K562 (cell line): ENCODE data around the gene EPN3. TPM values are rescaled to one million over a fixed set of nuclear protein-coding genes. Genes with fewer than 3 reads are reported as not detected.

Experiments used
- ATAC-seq: fragments of 200-7000 bp; cut with Tn5 transposase; 3 replicates; pipeline ENCODE4 v1.9.1; 2020; ENCODE audit warnings: moderate library complexity
- BruUV-seq: library from RNA; stranded (reverse); fragments of 400-500 nt; replicated peaks from 2 replicates; lab custom pipeline; 2021; lab: Mats Ljungman, UMichigan
- CTCF ChIA-PET: fragments of 300-600 bp; formaldehyde crosslinking; extraction: SDS; loops from one replicate; lab custom pipeline; 2021; ENCODE audit warnings: low intra/inter-chr PET ratio; lab: Yijun Ruan, JAX
- POLR2A ChIA-PET: fragments of 300-600, 350-650 bp; sonication (Branson Sonifier 250); formaldehyde crosslinking; extraction: SDS; loops from one replicate; lab custom pipeline; 2021; ENCODE audit warnings: antibody characterized with exemption, inconsistent platforms; lab: Yijun Ruan, JAX
- DNase-seq, 4 experiments: peaks; one replicate each; pipeline versions ENCODE4 v3.0.0 to v3.0.0-alpha.2; 2011 to 2018; ENCODE audit warnings: low spot score in 3 of 4, mixed read lengths in 3 of 4; ENCODE audit errors: extremely low read depth in 1 of 4
- FAIRE-seq: peaks from 2 replicates; lab custom pipeline; 2011; peaks lifted over from hg19 to GRCh38; lab: Jason Lieb, UNC
- H2AFZ ChIP-seq: 2 replicates; pipeline ENCODE4 v1.6.0; 2011; ENCODE audit warnings: low read depth, low read length, control low read depth, inconsistent platforms
- H3K27ac ChIP-seq: fragments of 200-600 bp; 3 replicates; pipeline ENCODE4 v1.8.0; 2011; ENCODE audit warnings: low read depth, mild to moderate bottlenecking, control low read depth, inconsistent platforms, low read length, moderate library complexity, mixed read lengths; ENCODE audit errors: extremely low read depth
- H3K27me3 ChIP-seq, 2 experiments: fragments of 300-600 bp in 1 of 2; 2 replicates in 1 of 2; 3 replicates in 1 of 2; pipeline versions ENCODE4 v1.6.0 to v1.8.0; 2011; ENCODE audit warnings: inconsistent platforms in 2 of 2, low read length in 2 of 2, mild to moderate bottlenecking in 1 of 2, mixed read lengths in 1 of 2, moderate library complexity in 1 of 2; ENCODE audit not compliant: control insufficient read depth in 2 of 2, insufficient read depth in 2 of 2
- H3K36me3 ChIP-seq: fragments of 300-600 bp; 3 replicates; pipeline ENCODE4 v1.8.0; 2011; ENCODE audit warnings: mild to moderate bottlenecking, low read length, inconsistent platforms; ENCODE audit not compliant: control insufficient read depth, insufficient read depth
- H3K4me1 ChIP-seq, 2 experiments: fragments of 200-600 bp in 1 of 2; replicated peaks in 1 of 2; 2 replicates in 1 of 2; 3 replicates in 1 of 2; pipeline versions ENCODE4 v1.5.1 to v1.8.0; 2011; ENCODE audit warnings: inconsistent platforms in 2 of 2, low read length in 2 of 2, mild to moderate bottlenecking in 1 of 2, mixed read lengths in 1 of 2, moderate library complexity in 1 of 2; ENCODE audit not compliant: control insufficient read depth in 2 of 2, insufficient read depth in 2 of 2
- H3K4me2 ChIP-seq: 2 replicates; pipeline ENCODE4 v1.6.1; 2011; ENCODE audit warnings: low read length, control low read depth, inconsistent platforms, mixed read lengths; ENCODE audit not compliant: insufficient read depth
- H3K4me3 ChIP-seq: fragments of 200-600 bp; sonication (generic), shearing (Covaris generic); 2 replicates; pipeline ENCODE4 v1.5.1; 2016; ENCODE audit warnings: control low read depth, inconsistent platforms
- H3K79me2 ChIP-seq: fragments of 200-600 bp; 3 replicates; pipeline ENCODE4 v1.8.0; 2011; ENCODE audit warnings: low read length, inconsistent platforms; ENCODE audit not compliant: control insufficient read depth, insufficient read depth
- H3K9ac ChIP-seq, 2 experiments: 2 replicates each; pipeline versions ENCODE4 v1.6.0 to v1.6.1; 2011; ENCODE audit warnings: low read depth in 2 of 2, low read length in 2 of 2, control low read depth in 1 of 2, inconsistent platforms in 1 of 2, mild to moderate bottlenecking in 1 of 2, mixed read lengths in 1 of 2; ENCODE audit not compliant: insufficient read depth in 1 of 2
- H3K9me1 ChIP-seq: one replicate; pipeline ENCODE4 v1.6.0; 2011; ENCODE audit warnings: inconsistent platforms, mild to moderate bottlenecking, low read length, moderate library complexity; ENCODE audit not compliant: control insufficient read depth, insufficient read depth
- H3K9me3 ChIP-seq: replicated peaks from 2 replicates; pipeline ENCODE4 v1.5.1; 2011; ENCODE audit warnings: low read depth, low read length, inconsistent platforms; ENCODE audit not compliant: control insufficient read depth, insufficient read depth
- H4K20me1 ChIP-seq: replicated peaks from 2 replicates; pipeline ENCODE4 v1.6.1; 2011; ENCODE audit warnings: low read length, inconsistent platforms, mixed read lengths; ENCODE audit not compliant: control insufficient read depth, insufficient read depth
- CHAMP1 ChIP-seq: fragments of 450-650 bp; IDR thresholded peaks from 2 replicates; pipeline ENCODE4 v1.6.1; 2016; ENCODE audit warnings: mild to moderate bottlenecking
- HDAC2 ChIP-seq: fragments of 450-650 bp; IDR thresholded peaks from 2 replicates; pipeline ENCODE4 v1.6.1; 2016; ENCODE audit warnings: mild to moderate bottlenecking
- HOXB6 ChIP-seq: fragments of 250-450 bp; sonication (Bioruptor Pico); IDR thresholded peaks from 2 replicates; pipeline ENCODE4 v1.5.1; 2022; ENCODE audit warnings: mild to moderate bottlenecking, borderline replicate concordance
- MYC ChIP-seq, 2 experiments: fragments of 250-450 bp in 1 of 2; sonication (Bioruptor Pico) in 1 of 2; IDR thresholded peaks; 2 replicates each; pipeline versions ENCODE4 v1.5.1 to v1.6.1; 2012 to 2021; ENCODE audit warnings: low read depth in 2 of 2, borderline replicate concordance in 1 of 2, improper control_type of control experiment in 1 of 2, low read length in 1 of 2, mild to moderate bottlenecking in 1 of 2, moderate library complexity in 1 of 2
- TRIM24 ChIP-seq, 2 experiments: fragments of 450-650 bp; IDR thresholded peaks; 2 replicates each; pipeline ENCODE4 v1.6.1; 2016
- ZNF445 ChIP-seq: fragments of 250-450 bp; sonication (Bioruptor Pico); IDR thresholded peaks from 2 replicates; pipeline ENCODE4 v1.4.0; 2020; ENCODE audit warnings: low read depth, mild to moderate bottlenecking, moderate library complexity
- WGBS: fragments of 100-300 bp; shearing (Covaris generic); methylation state at CpG from one replicate; pipeline ENCODE4 v1.1.6; 2016; ENCODE audit warnings: low coverage, mixed read lengths; ENCODE audit not compliant: insufficient coverage; ENCODE audit errors: missing lambda C conversion rate; 5-methylcytosine and 5-hydroxymethylcytosine counted together
- in situ Hi-C: fragments of 300-500 bp; cut with MboI; formaldehyde crosslinking; loops from 4 replicates; pipeline ENCODE4 v1.15.0; 2018; ENCODE audit warnings: inconsistent platforms, mixed read lengths
- intact Hi-C: fragments of 100-400 bp; cut with micrococcal nuclease; formaldehyde crosslinking; loops from 2 replicates; pipeline ENCODE4 v1.14.2; 2022
- polyA plus RNA-seq, 8 experiments: library from polyadenylated mRNA; depleted of rRNA in 4 of 8; stranded (reverse) in 5 of 8; unstranded in 3 of 8; fragments of >200 nt; fragmentation: Nextera tagmentation in 2 of 8; fragmentation: Illumina TruSeq in 1 of 8; extraction: Ambion mirVana in 2 of 8; extraction: Trizol in 1 of 8; gene quantifications; 2 replicates each; pipeline versions ENCODE4 v1.2.1 to v1.2.3, GENCODE V29; 2011 to 2014; ENCODE audit warnings: inconsistent platforms in 1 of 8, missing spikeins in 1 of 8
- total RNA-seq, 7 experiments: library from RNA; depleted of rRNA in 6 of 7; stranded (reverse); fragments of >200 nt in 6 of 7; fragmentation: Illumina TruSeq in 2 of 7; extraction: Trizol in 2 of 7; gene quantifications; 2 replicates each; pipeline versions ENCODE4 v1.2.1 to v1.2.3, GENCODE V29; 2011 to 2021; ENCODE audit warnings: low replicate concordance in 1 of 7

EPN3 gene
- total and polyA plus RNA-seq, 9 of the 15 experiments (the other 6 are each of a cell fraction or from before 2014, with no cell fraction given), result 0.16 TPM; not detected in 8

GRCh38 chr17:50587571-50587970 lies 55.0 kb downstream of the EPN3 start (continued):
- TF ChIP-seq CHAMP1, result no peak
- TF ChIP-seq MYC (IDR thresholded peaks at IDR 0.05; ENCODE audit: low read depth, low read length), result no peak
- TF ChIP-seq MYC (CRISPR knock-in tag; IDR thresholded peaks at IDR 0.05; ENCODE audit: borderline replicate concordance, low read depth), result no peak
- no peak for TF ChIP-seq ZNF445
- TF ChIP-seq TRIM24 (IDR thresholded peaks at IDR 0.05), result no peak
- TF ChIP-seq HOXB6 (CRISPR knock-in tag), result no peak

- no peak for ATAC-seq
- H3K4me1 ChIP-seq, result peaks cover 0 to 11% of the 10 kb centered on the region in 2 experiments; a peak in 2 of 5 replicates
Measured at GRCh38 chr17:50588391-50589049, 56.0 kb downstream of the EPN3 start.

More at GRCh38 chr17:50588391-50589049, 56.0 kb downstream of the EPN3 start:
- H3K9ac ChIP-seq, result 0 out of 4 replicates have a peak overlapping the region, but pooled peaks of 1 of the 2 experiments have one; percentile 45
- FAIRE-seq (no peak), DNase-seq (no peak)
- no peaks in the 10 kb centered on the region for H3K36me3 ChIP-seq
- in situ Hi-C loops, result no loop called here
- intact Hi-C loops, result no loop called here
- no peak for TF ChIP-seq HDAC2
- BruUV-seq, result no TSS peak
- POLR2A ChIA-PET, result no interaction called here
- H4K20me1 ChIP-seq, result peaks cover 4% of the 10 kb centered on the region
- CTCF ChIA-PET, result no interaction called here
- no peaks in the 10 kb centered on the region for H3K9me3 ChIP-seq
- H3K4me2 ChIP-seq, result no peak overlapping the region
- H3K4me3 ChIP-seq, result no peak overlapping the region
- WGBS, result 12% methylated on average over 15 of the region's 18 CpGs
- peaks cover 39 to 90% of the 10 kb centered on the region in 2 experiments; a peak in 4 of 5 replicates for H3K27me3 ChIP-seq
- no peaks in the 10 kb centered on the region for H3K79me2 ChIP-seq
- no peak overlapping the region for H3K27ac ChIP-seq
- no peaks in the 10 kb centered on the region for H3K9me1 ChIP-seq
- H2AFZ ChIP-seq, result no peak overlapping the region
